ENCODE measurements around the gene NINJ1.

- no peak for TF ChIP-seq CTCF (IDR thresholded peaks at IDR 0.05)
- no peak for TF ChIP-seq POLR2A (IDR thresholded peaks at IDR 0.05)
Observed at GRCh38 chr9:93112864-93113389, 21.1 kb downstream of the NINJ1 start.
